Breast epithelium (tissue), 3 donors: ENCODE results near the gene PI16.

ENCODE experiments used
- CTCF ChIP-seq, 3 donors: fragments of 450-650 bp; IDR thresholded peaks; one replicate each; pipeline ENCODE4 v1.5.1; 2016 to 2017; ENCODE audit warnings: antibody characterized with exemption in 3 of 3, mild to moderate bottlenecking in 3 of 3, moderate library complexity in 3 of 3
- POLR2A ChIP-seq: fragments of 450-650 bp; IDR thresholded peaks from one replicate; pipeline ENCODE4 v1.6.1; 2016; ENCODE audit warnings: antibody characterized with exemption, mild to moderate bottlenecking, moderate library complexity
- POLR2AphosphoS5 ChIP-seq, 3 donors: sonication (generic); formaldehyde crosslinking; IDR thresholded peaks; one replicate each; pipeline ENCODE4 v1.6.1; 2017; ENCODE audit warnings: antibody characterized with exemption in 3 of 3

DNA sequence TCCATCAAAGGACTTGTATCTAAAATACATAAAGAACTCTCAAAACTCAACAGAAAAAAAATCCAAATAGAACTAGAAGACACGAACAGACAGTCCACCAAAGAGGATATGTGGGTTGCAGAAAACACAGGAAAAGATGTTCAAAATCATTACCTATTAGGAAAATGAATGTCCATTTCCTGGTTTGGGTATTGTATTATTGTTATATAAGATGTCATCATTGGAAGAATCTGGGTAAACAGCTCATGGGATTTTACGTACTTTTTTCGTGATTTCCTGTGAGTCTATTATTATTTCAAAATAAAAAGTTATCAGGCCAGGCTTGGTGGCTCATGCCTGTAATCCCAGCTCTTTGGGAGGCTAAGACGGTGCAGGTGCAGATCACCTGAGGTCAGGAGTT lies 9.2 kb upstream of the PI16 start:
- TF ChIP-seq CTCF (IDR thresholded peaks at IDR 0.05) (no peak), POLR2AphosphoS5 (IDR thresholded peaks at IDR 0.05) (no peak), POLR2A (no peak)
